CD4-positive, CD25-positive, alpha-beta regulatory T cell (primary cell): Measurements from ENCODE around the gene SORCS2. TPM values are rescaled to one million over a fixed set of nuclear protein-coding genes. Genes with fewer than 3 reads are reported as not detected.

Source experiments
- ATAC-seq, 2 donors: fragments of 150-1000 bp; cut with Tn5 transposase; one replicate each; pipeline ENCODE4 v1.10.0; 2021; ENCODE audit warnings: low read depth in 2 of 2, moderate number of reproducible peaks in 2 of 2, moderate library complexity in 1 of 2
- DNase-seq, 3 donors: peaks; one replicate each; pipeline versions ENCODE4 v3.0.0 to v3.0.0-alpha.2; 2012 to 2022; ENCODE audit warnings: mixed read lengths in 1 of 3
- H3K27ac ChIP-seq: one replicate; pipeline ENCODE4 v1.7.0; 2013; ENCODE audit warnings: mild to moderate bottlenecking, low read length; ENCODE audit not compliant: insufficient read depth, poor library complexity, severe bottlenecking
- H3K27me3 ChIP-seq: one replicate; pipeline ENCODE4 v1.7.0; 2013; ENCODE audit warnings: low read length; ENCODE audit not compliant: control insufficient read depth, insufficient read depth
- H3K36me3 ChIP-seq: one replicate; pipeline ENCODE4 v1.7.0; 2013; ENCODE audit warnings: mild to moderate bottlenecking, low read length, moderate library complexity; ENCODE audit not compliant: control insufficient read depth, insufficient read depth
- H3K4me1 ChIP-seq: 2 replicates; pipeline ENCODE4 v1.7.0; 2013; ENCODE audit warnings: mild to moderate bottlenecking, low read length; ENCODE audit not compliant: insufficient read depth, control insufficient read depth, poor library complexity, severe bottlenecking
- H3K4me3 ChIP-seq: one replicate; pipeline ENCODE4 v1.7.0; 2013; ENCODE audit warnings: low read depth, mild to moderate bottlenecking, low read length, moderate library complexity
- H3K9me3 ChIP-seq, 2 experiments: 1 replicate in 1 of 2; 2 replicates in 1 of 2; pipeline ENCODE4 v1.7.0; 2013; ENCODE audit warnings: low read length in 2 of 2, mild to moderate bottlenecking in 1 of 2, moderate library complexity in 1 of 2; ENCODE audit not compliant: control insufficient read depth in 2 of 2
- H3K27ac Mint-ChIP-seq, 3 donors: one replicate each; pipeline ENCODE4 v1.8.0; 2020 to 2022; ENCODE audit warnings: mild to moderate bottlenecking in 3 of 3, mixed read lengths in 3 of 3, moderate library complexity in 2 of 3
- H3K27me3 Mint-ChIP-seq: one replicate; pipeline ENCODE4 v1.8.0; 2022; ENCODE audit warnings: mild to moderate bottlenecking, mixed read lengths
- H3K36me3 Mint-ChIP-seq: one replicate; pipeline ENCODE4 v1.8.0; 2020; ENCODE audit warnings: mixed read lengths
- H3K4me1 Mint-ChIP-seq, 4 donors: one replicate each; pipeline ENCODE4 v1.8.0; 2020 to 2022; ENCODE audit warnings: mixed read lengths in 4 of 4, mild to moderate bottlenecking in 1 of 4
- H3K4me3 Mint-ChIP-seq, 4 donors: one replicate each; pipeline ENCODE4 v1.8.0; 2020 to 2022; ENCODE audit warnings: mild to moderate bottlenecking in 4 of 4, mixed read lengths in 4 of 4, moderate library complexity in 3 of 4
- H3K9me3 Mint-ChIP-seq, 7 donors: one replicate each; pipeline ENCODE4 v1.8.0; 2020 to 2022; ENCODE audit warnings: mixed read lengths in 7 of 7, mild to moderate bottlenecking in 3 of 7, moderate library complexity in 2 of 7
- polyA plus RNA-seq, 4 donors: library from polyadenylated mRNA; unstranded; fragments of 300-500 nt; fragmentation: Illumina TruSeq; gene quantifications; one replicate each; pipeline ENCODE4 v1.2.3, GENCODE V29; 2021
- total RNA-seq: library from RNA; stranded (reverse); gene quantifications from one replicate; pipeline ENCODE4 v1.2.3, GENCODE V29; 2022

The SORCS2 gene
- total and polyA plus RNA-seq, 5 donors from 2014 or later: not detected

DNA sequence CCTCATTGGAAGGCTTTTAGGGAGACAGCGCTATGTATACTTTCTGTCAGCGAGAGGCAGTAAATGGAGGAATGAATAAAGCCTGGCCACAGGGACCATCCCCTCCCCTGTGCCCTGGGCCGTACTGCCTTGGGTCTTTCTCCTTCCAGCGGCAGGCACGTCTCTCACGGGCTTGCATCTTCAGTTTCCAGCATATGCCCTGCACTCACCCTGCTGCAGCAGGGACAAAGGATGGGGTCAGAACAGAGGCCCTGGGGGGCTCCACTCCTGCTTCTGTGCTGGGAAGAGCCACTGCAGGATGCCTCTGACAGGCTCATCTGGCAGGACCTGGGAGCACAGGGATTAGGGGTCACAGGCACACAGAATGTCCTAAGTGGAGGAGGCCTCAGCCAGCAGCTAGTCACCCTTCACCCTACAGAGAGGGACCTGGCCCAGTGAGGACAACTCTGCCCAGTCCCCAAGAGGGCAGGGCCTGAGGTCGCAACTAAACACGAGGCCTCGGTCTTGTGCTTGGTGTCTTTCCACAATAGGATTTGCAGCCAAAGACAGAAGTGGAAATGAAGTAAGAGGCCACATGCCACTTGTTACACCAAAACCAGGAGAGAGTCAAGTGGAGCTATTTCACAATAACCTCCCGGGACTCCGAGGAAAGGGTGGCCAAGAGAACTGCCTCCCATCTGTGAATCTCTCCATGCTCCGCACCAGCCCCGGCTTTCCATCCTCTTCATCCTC lies 596.5 kb downstream of the SORCS2 start:
- no peaks in the 10 kb centered on the region for H3K27me3 Mint-ChIP-seq
- Histone ChIP-seq H3K9me3 (no peaks in the 10 kb centered on the region), H3K4me1 (no peaks in the 10 kb centered on the region), H3K4me3 (no peak overlapping the region), H3K27ac (no peak overlapping the region), H3K27me3 (no peaks in the 10 kb centered on the region), H3K36me3 (no peaks in the 10 kb centered on the region)
- H3K4me3 Mint-ChIP-seq: no peak overlapping the region
- peaks cover 3% of the 10 kb centered on the region for H3K36me3 Mint-ChIP-seq
- peaks cover 0 to 25% (median 15%) of the 10 kb centered on the region in 4 donors for H3K4me1 Mint-ChIP-seq
- ATAC-seq (no peak), DNase-seq (no peak)
- H3K9me3 Mint-ChIP-seq: no peaks in the 10 kb centered on the region
- no peak overlapping the region for H3K27ac Mint-ChIP-seq

DNA sequence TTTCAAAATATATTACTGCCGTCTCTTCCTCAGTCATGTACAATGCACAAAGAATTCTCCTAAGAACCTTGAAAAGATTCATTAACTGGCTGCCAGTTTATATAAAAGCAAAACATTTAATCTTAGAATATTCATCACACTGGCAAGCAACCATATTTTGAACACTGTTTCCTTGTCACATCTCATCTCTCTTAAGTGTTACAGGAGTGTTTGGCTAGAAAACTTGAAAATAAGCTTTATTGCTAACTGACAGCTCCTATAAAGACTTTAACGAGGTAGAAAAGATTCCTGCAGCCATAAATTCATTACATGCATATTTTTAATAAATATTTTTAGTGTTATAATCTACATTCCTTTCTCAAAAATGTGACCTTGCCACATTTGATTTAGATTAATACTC lies 597.7 kb downstream of the SORCS2 start:
- H3K4me1 ChIP-seq: no peaks in the 10 kb centered on the region
- no peaks in the 10 kb centered on the region for H3K36me3 ChIP-seq
- no peak overlapping the region for H3K4me3 ChIP-seq
- Mint-ChIP-seq H3K4me1 (peaks cover 0 to 20% (median 10%) of the 10 kb centered on the region in 4 donors), H3K27ac (no peak overlapping the region), H3K9me3 (no peaks in the 10 kb centered on the region), H3K4me3 (no peak overlapping the region), H3K27me3 (no peaks in the 10 kb centered on the region), H3K36me3 (peaks cover 3% of the 10 kb centered on the region)
- H3K27me3 ChIP-seq: no peaks in the 10 kb centered on the region
- no peak overlapping the region for H3K27ac ChIP-seq
- ATAC-seq (no peak), DNase-seq (no peak)
- H3K9me3 ChIP-seq: no peaks in the 10 kb centered on the region

DNA sequence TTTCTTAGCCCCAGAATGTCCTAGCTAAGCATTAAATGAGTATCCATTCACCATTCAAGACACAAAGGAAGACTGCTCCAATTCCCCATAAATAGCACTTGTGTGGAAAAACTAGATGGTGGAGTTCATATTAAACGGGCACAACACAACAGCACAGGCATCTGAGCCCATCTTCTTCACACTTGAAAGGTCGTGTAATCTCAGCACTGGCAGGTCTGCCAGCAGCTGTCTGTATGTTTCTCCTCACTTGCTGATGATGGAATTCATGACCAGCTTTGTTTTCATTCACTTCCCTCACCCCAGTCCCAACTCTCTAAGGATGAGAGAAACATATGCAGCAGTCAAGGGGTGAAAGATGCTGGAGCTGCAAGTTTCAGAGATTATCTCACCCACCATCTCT lies 598.7 kb downstream of the SORCS2 start:
- no peak overlapping the region for H3K4me3 ChIP-seq
- H3K4me1 ChIP-seq: no peaks in the 10 kb centered on the region
- ATAC-seq (no peak), DNase-seq (no peak)
- H3K4me3 Mint-ChIP-seq: no peak overlapping the region
- H3K27me3 ChIP-seq: no peaks in the 10 kb centered on the region
- peaks cover 3% of the 10 kb centered on the region for H3K36me3 Mint-ChIP-seq
- no peaks in the 10 kb centered on the region for H3K9me3 Mint-ChIP-seq
- peaks cover 0 to 13% (median 5%) of the 10 kb centered on the region in 4 donors for H3K4me1 Mint-ChIP-seq
- no peak overlapping the region for H3K27ac ChIP-seq
- H3K9me3 ChIP-seq: no peaks in the 10 kb centered on the region
- H3K27ac Mint-ChIP-seq: no peak overlapping the region
- no peaks in the 10 kb centered on the region for H3K36me3 ChIP-seq
- H3K27me3 Mint-ChIP-seq: no peaks in the 10 kb centered on the region

Other genes with a start within 250 kb of the SORCS2 start
- gene TADA2B, start 149.2 kb upstream of the SORCS2 start, total RNA-seq: 36.6 TPM
- gene TADA2B, start 149.2 kb upstream of the SORCS2 start, polyA plus RNA-seq: 1 to 10 TPM; 3.0 to 3.9 (median 3.6) TPM
- 46.1 TPM for gene GRPEL1, start 124.5 kb upstream of the SORCS2 start, total RNA-seq
- gene GRPEL1, start 124.5 kb upstream of the SORCS2 start, polyA plus RNA-seq: 10 to 100 TPM; 43.6 to 62.4 (median 53.2) TPM
- gene PSAPL1, start 242.4 kb downstream of the SORCS2 start, total RNA-seq: not detected
- not detected for gene PSAPL1, start 242.4 kb downstream of the SORCS2 start, polyA plus RNA-seq